HCT116 (cell line): ENCODE results near the gene L1CAM.

Experiments used
- CTCF ChIP-seq, 3 experiments: fragments of 200-600 bp in 1 of 3; sonication (generic) in 1 of 3; IDR thresholded peaks in 2 of 3; conservative IDR thresholded peaks in 1 of 3; 2 replicates each; pipeline ENCODE4 v1.5.1; 2012 to 2017; ENCODE audit warnings: low read depth in 2 of 3, low read length in 2 of 3, antibody characterized with exemption in 1 of 3, borderline replicate concordance in 1 of 3, control low read depth in 1 of 3, mild to moderate bottlenecking in 1 of 3, mixed read lengths in 1 of 3, mixed run types in 1 of 3, moderate library complexity in 1 of 3; ENCODE audit not compliant: insufficient read depth in 1 of 3
- EZH2 ChIP-seq: fragments of 200-600 bp; sonication (generic); IDR thresholded peaks from 2 replicates; pipeline ENCODE4 v1.6.1; 2017; ENCODE audit warnings: antibody characterized with exemption, mixed run types
- JUND ChIP-seq: IDR thresholded peaks from 2 replicates; pipeline ENCODE4 v1.6.1; 2012
- MAX ChIP-seq: IDR thresholded peaks from 2 replicates; pipeline ENCODE4 v1.6.1; 2012
- POLR2A ChIP-seq: IDR thresholded peaks from 2 replicates; pipeline ENCODE4 v1.7.0; 2011; ENCODE audit warnings: borderline replicate concordance; ENCODE audit not compliant: insufficient read depth, insufficient read length; ENCODE audit errors: extremely low read depth
- TCF7L2 ChIP-seq: IDR thresholded peaks from 2 replicates; pipeline ENCODE4 v1.7.0; 2011; ENCODE audit warnings: borderline replicate concordance, inconsistent platforms; ENCODE audit not compliant: insufficient read depth, insufficient read length; ENCODE audit errors: extremely low read depth

- TF ChIP-seq EZH2 = no peak
- no peak for TF ChIP-seq POLR2A
- no peak for TF ChIP-seq CTCF (IDR thresholded peaks at IDR 0.05 in 2 of 3, conservative IDR thresholded peaks at IDR 0.05 in 1 of 3; ENCODE audit: borderline replicate concordance in 1 of 3, insufficient read depth in 1 of 3, low read depth in 2 of 3, low read length in 2 of 3)
- no peak for TF ChIP-seq TCF7L2
- no peak for TF ChIP-seq MAX
- TF ChIP-seq JUND = no peak
Measured at GRCh38 chrX:153824348-153824747, 61.6 kb downstream of the L1CAM start.
